Left cardiac atrium (tissue), 4 donors: ENCODE data around the gene TMPRSS4. TPM values are rescaled to one million over a fixed set of nuclear protein-coding genes. Genes with fewer than 3 reads are reported as not detected.

Experiments
- ATAC-seq, 2 donors: fragments of 200-7000 bp; cut with Tn5 transposase; one replicate each; pipeline ENCODE4 v1.9.1; 2020; ENCODE audit warnings: mild to moderate bottlenecking in 2 of 2, moderate library complexity in 2 of 2
- DNase-seq: peaks from one replicate; pipeline ENCODE4 v3.0.0-alpha.2; 2020
- intact Hi-C, 2 donors: fragments of 100-400 bp; cut with DNase I; formaldehyde crosslinking; loops; one replicate each; pipeline versions ENCODE4 v1.14.1 to v1.15.1; 2022 to 2023
- long read RNA-seq: library from polyadenylated mRNA; unstranded; transcript quantifications from one replicate; pipeline ENCODE4 v2.0.0, GENCODE V29; 2021
- total RNA-seq, 2 donors: library from RNA; stranded (reverse); fragmentation: NEBNext Ultra II Directional; extraction: Animal tissue kit (Norgen Biotek cat#: 25700); gene quantifications; one replicate each; pipeline ENCODE4 v1.2.1, GENCODE V29; 2021
- donor health status: DM: no; HTN: yes; CAD: no.
- donor health status: DM: no; HTN: yes; CAD: no; lungs with severe emphysema.
- donor health status: DM: yes; HTN: yes; CAD: no.
- donor health status: Dilated cardiomyopathy.

Gene TMPRSS4
- total RNA-seq: not detected
- long read RNA-seq: 0 reads

GRCh38 chr11:118076754-118077281, at the start of gene TMPRSS4:
TMPRSS4 (plus strand) TSS chr11:118077078; CDS start chr11:118077303, 225 bp downstream.
- intact Hi-C loops: no loop called here
- ATAC-seq (no peak), DNase-seq (no peak)

- no peak for ATAC-seq
- DNase-seq: no peak
- intact Hi-C loops: no loop called here
These were observed 49.2 kb upstream of the TMPRSS4 start for GRCh38 chr11:118027694-118028093.

- intact Hi-C loops: no loop called here
- no peak for ATAC-seq
- DNase-seq: no peak
These were observed 48.3 kb upstream of the TMPRSS4 start for GRCh38 chr11:118028626-118029025.

GRCh38 chr11:118033443-118033842, 43.4 kb upstream of the TMPRSS4 start:
- DNase-seq (no peak), ATAC-seq (no peak)
- intact Hi-C loops: no loop called here

- no peak for ATAC-seq
- intact Hi-C loops: no loop called here
- no peak for DNase-seq
These were observed 34.7 kb upstream of the TMPRSS4 start for GRCh38 chr11:118042141-118042540.

- intact Hi-C loops: no loop called here
- ATAC-seq (no peak), DNase-seq (no peak)
These were observed 34.1 kb upstream of the TMPRSS4 start for GRCh38 chr11:118042796-118043195.

- ATAC-seq (no peak), DNase-seq (no peak)
- intact Hi-C loops: no loop called here
These were observed 31.7 kb upstream of the TMPRSS4 start for GRCh38 chr11:118045191-118045590.

GRCh38 chr11:118046051-118046963, 30.6 kb upstream of the TMPRSS4 start:
- ATAC-seq: peak in 1 of 2 donors; percentile 41
- intact Hi-C loops: no loop called here
- DNase-seq: no peak

- DNase-seq (no peak), ATAC-seq (no peak)
These were observed 29.7 kb upstream of the TMPRSS4 start for GRCh38 chr11:118046964-118047700.

GRCh38 chr11:118047749-118048148, 29.1 kb upstream of the TMPRSS4 start:
- intact Hi-C loops: no loop called here
- no peak for DNase-seq
- no peak for ATAC-seq

More at GRCh38 chr11:118046964-118047700, 29.7 kb upstream of the TMPRSS4 start:
- intact Hi-C loops: no loop called here

GRCh38 chr11:118048472-118049370, 28.2 kb upstream of the TMPRSS4 start:
- no peak for DNase-seq
- intact Hi-C loops: no loop called here
- no peak for ATAC-seq

- DNase-seq (no peak), ATAC-seq (no peak)
- intact Hi-C loops: loop anchor here (5.0 to 10.0 kb wide), 4 partner anchors 105 to 227 kb away; partner anchors contain the start of gene FXYD2 (in 1 of the 2)
These were observed 27.1 kb upstream of the TMPRSS4 start for GRCh38 chr11:118049771-118050170.

- no peak for DNase-seq
- intact Hi-C loops: loop anchor here (5.0 to 10.0 kb wide), 4 partner anchors 106 to 228 kb away; partner anchors contain the start of gene FXYD2 (in 1 of the 2)
- ATAC-seq: no peak
These were observed 26.5 kb upstream of the TMPRSS4 start for GRCh38 chr11:118050208-118050891.

GRCh38 chr11:118051136-118051610, 25.7 kb upstream of the TMPRSS4 start:
- intact Hi-C loops: loop anchor here (5.0 to 10.0 kb wide), 4 partner anchors 106 to 229 kb away; partner anchors contain the start of gene FXYD2 (in 1 of the 2)
- DNase-seq: no peak
- no peak for ATAC-seq

GRCh38 chr11:118051611-118052461, 25.0 kb upstream of the TMPRSS4 start:
- intact Hi-C loops: loop anchor here (2.0 to 10.0 kb wide), 5 partner anchors 107 to 245 kb away; partner anchors contain the start of gene FXYD2 (in 1 of the 2)
- DNase-seq (no peak), ATAC-seq (peak; percentile 23 to 73)

GRCh38 chr11:118052581-118053206, 24.2 kb upstream of the TMPRSS4 start:
- no peak for DNase-seq

More at GRCh38 chr11:118052581-118053206, 24.2 kb upstream of the TMPRSS4 start:
- intact Hi-C loops: loop anchor here (2.0 to 10.0 kb wide), 5 partner anchors 108 to 246 kb away; partner anchors contain the start of gene FXYD2 (in 1 of the 2)
- peak in 1 of 2 donors; percentile 12 for ATAC-seq
